NCI-H345 treated with DMSO at 0.1 percent for 48 hours (cell line): ENCODE measurements around the gene FMN2.

Experiments
- DNase-seq: peaks from one replicate; lab custom pipeline; 2025; ENCODE audit not compliant: unreplicated experiment; lab: John Stamatoyannopoulos, UW

FMN2 gene

GRCh38 chr1:240091614-240092300 is at the start of gene FMN2:
Gene FMN2, plus strand, starts transcription at chr1:240091883. Its CDS starts 227 bp downstream, at chr1:240092110.
- peak; percentile 68 for DNase-seq

GRCh38 chr1:240044620-240045019 is 47.1 kb upstream of the FMN2 start:
- DNase-seq = no peak

GRCh38 chr1:240046000-240046399 is 45.7 kb upstream of the FMN2 start:
- DNase-seq = no peak

GRCh38 chr1:240054109-240054701 is 37.5 kb upstream of the FMN2 start:
- no peak for DNase-seq

GRCh38 chr1:240055936-240056335 is 35.7 kb upstream of the FMN2 start:
- DNase-seq = no peak

GRCh38 chr1:240056350-240056749 is 35.3 kb upstream of the FMN2 start:
- no peak for DNase-seq

GRCh38 chr1:240058049-240058448 is 33.6 kb upstream of the FMN2 start:
- no peak for DNase-seq

GRCh38 chr1:240068961-240069360 is 22.7 kb upstream of the FMN2 start:
- DNase-seq = no peak

GRCh38 chr1:240070188-240070587 is 21.5 kb upstream of the FMN2 start:
- DNase-seq = no peak

GRCh38 chr1:240073097-240073496 is 18.6 kb upstream of the FMN2 start:
- DNase-seq = no peak

- no peak for DNase-seq
Measured at GRCh38 chr1:240074422-240074821, 17.3 kb upstream of the FMN2 start.

GRCh38 chr1:240074908-240075307 is 16.8 kb upstream of the FMN2 start:
- no peak for DNase-seq

- DNase-seq = no peak
Measured at GRCh38 chr1:240084337-240084736, 7.3 kb upstream of the FMN2 start.

GRCh38 chr1:240084749-240085148 is 6.9 kb upstream of the FMN2 start:
- DNase-seq = no peak

- no peak for DNase-seq
Measured at GRCh38 chr1:240086726-240087125, 5.0 kb upstream of the FMN2 start.

- no peak for DNase-seq
Measured at GRCh38 chr1:240090014-240090413, 1.7 kb upstream of the FMN2 start.

- DNase-seq = peak; percentile 68
Measured at GRCh38 chr1:240090957-240091600, 604 bp upstream of the FMN2 start.

GRCh38 chr1:240092301-240093119 is 827 bp downstream of the FMN2 start:
- no peak for DNase-seq

- DNase-seq = no peak
Measured at GRCh38 chr1:240093120-240093961, 1.7 kb downstream of the FMN2 start.

GRCh38 chr1:240094041-240094722 is 2.5 kb downstream of the FMN2 start:
- DNase-seq = no peak
